ENCODE measurements around the gene FLT1. TPM values are rescaled to one million over a fixed set of nuclear protein-coding genes. Genes with fewer than 3 reads are reported as not detected.

Gene FLT1
- polyA plus RNA-seq, 1 donor (not counting 4 experiments of a cell fraction or from before 2014, with no cell fraction given), result 0.01 TPM

GRCh38 chr13:28251466-28251865 is 243.5 kb downstream of the FLT1 start:
- H3K79me2 ChIP-seq (ENCODE audit: control insufficient read depth, insufficient read depth, low read length), result peaks cover 4% of the 10 kb centered on the region
- H3K9ac ChIP-seq (ENCODE audit: control insufficient read depth, extremely low read depth, insufficient read depth, low read length), result no peak overlapping the region
- H2AFZ ChIP-seq (ENCODE audit: control insufficient read depth, low read length), result no peak overlapping the region
- TF ChIP-seq CTCF (optimal IDR thresholded peaks at IDR 0.05 in 1 of 3, IDR thresholded peaks at IDR 0.05 in 1 of 3, conservative IDR thresholded peaks at IDR 0.05 in 1 of 3; ENCODE audit: extremely low read depth in 1 of 3, insufficient read depth in 2 of 3, low read length in 3 of 3) (no peak), EZH2 (IDR thresholded peaks at IDR 0.05; ENCODE audit: low read length) (no peak)
- dilution Hi-C loops (cut with MboI; ENCODE audit: extremely low pct_ligation_motif_present, low sequenced_read_pairs), result no loop called here
- H3K9me3 ChIP-seq (ENCODE audit: control insufficient read depth, low read depth, low read length), result no peaks in the 10 kb centered on the region
- H3K36me3 ChIP-seq (ENCODE audit: control insufficient read depth in 2 of 2, extremely low read depth in 1 of 2, insufficient read depth in 2 of 2, low read length in 2 of 2), result peaks cover 0 to 1% of the 10 kb centered on the region in 2 experiments
- DNase-seq (ENCODE audit: low read depth, low spot score), result no peak
- H4K20me1 ChIP-seq (ENCODE audit: control insufficient read depth, extremely low read depth, insufficient read depth, low read length), result no peaks in the 10 kb centered on the region
- H3K27me3 ChIP-seq (ENCODE audit: control insufficient read depth, extremely low read depth, insufficient read depth, low read length), result no peaks in the 10 kb centered on the region
- H3K4me2 ChIP-seq (ENCODE audit: control insufficient read depth, extremely low read depth, insufficient read depth, low read depth, low read length), result no peak overlapping the region
- H3K27ac ChIP-seq (ENCODE audit: control insufficient read depth, insufficient read depth, low read length), result no peak overlapping the region
- no peaks in the 10 kb centered on the region for H3K4me1 ChIP-seq (ENCODE audit: control insufficient read depth, extremely low read depth, insufficient read depth, low read length)
- no peaks in the 10 kb centered on the region for H3K9me1 ChIP-seq (ENCODE audit: control insufficient read depth, extremely low read depth, insufficient read depth, low read length)
- H3K4me3 ChIP-seq (ENCODE audit: control insufficient read depth in 2 of 3, extremely low read depth in 1 of 3, insufficient read depth in 2 of 3, low read depth in 1 of 3, low read length in 3 of 3), result no peak overlapping the region
- FAIRE-seq, result no peak

GRCh38 chr13:28250542-28250941 is 244.4 kb downstream of the FLT1 start:
- H3K4me3 ChIP-seq (ENCODE audit: control insufficient read depth in 2 of 3, extremely low read depth in 1 of 3, insufficient read depth in 2 of 3, low read depth in 1 of 3, low read length in 3 of 3), result no peak overlapping the region
- no peak overlapping the region for H3K4me2 ChIP-seq (ENCODE audit: control insufficient read depth, extremely low read depth, insufficient read depth, low read depth, low read length)
- FAIRE-seq (no peak), DNase-seq (ENCODE audit: low read depth, low spot score) (no peak)
- H3K9me1 ChIP-seq (ENCODE audit: control insufficient read depth, extremely low read depth, insufficient read depth, low read length), result no peaks in the 10 kb centered on the region
- H3K79me2 ChIP-seq (ENCODE audit: control insufficient read depth, insufficient read depth, low read length), result peaks cover 4% of the 10 kb centered on the region
- no peaks in the 10 kb centered on the region for H4K20me1 ChIP-seq (ENCODE audit: control insufficient read depth, extremely low read depth, insufficient read depth, low read length)
- TF ChIP-seq EZH2 (IDR thresholded peaks at IDR 0.05; ENCODE audit: low read length) (no peak), CTCF (optimal IDR thresholded peaks at IDR 0.05 in 1 of 3, IDR thresholded peaks at IDR 0.05 in 1 of 3, conservative IDR thresholded peaks at IDR 0.05 in 1 of 3; ENCODE audit: extremely low read depth in 1 of 3, insufficient read depth in 2 of 3, low read length in 3 of 3) (no peak)
- H3K4me1 ChIP-seq (ENCODE audit: control insufficient read depth, extremely low read depth, insufficient read depth, low read length), result no peaks in the 10 kb centered on the region
- no peaks in the 10 kb centered on the region for H3K36me3 ChIP-seq (ENCODE audit: control insufficient read depth in 2 of 2, extremely low read depth in 1 of 2, insufficient read depth in 2 of 2, low read length in 2 of 2)
- H3K27me3 ChIP-seq (ENCODE audit: control insufficient read depth, extremely low read depth, insufficient read depth, low read length), result no peaks in the 10 kb centered on the region
- dilution Hi-C loops (cut with MboI; ENCODE audit: extremely low pct_ligation_motif_present, low sequenced_read_pairs), result no loop called here
- no peak overlapping the region for H3K9ac ChIP-seq (ENCODE audit: control insufficient read depth, extremely low read depth, insufficient read depth, low read length)
- no peak overlapping the region for H3K27ac ChIP-seq (ENCODE audit: control insufficient read depth, insufficient read depth, low read length)
- H3K9me3 ChIP-seq (ENCODE audit: control insufficient read depth, low read depth, low read length), result no peaks in the 10 kb centered on the region
- no peak overlapping the region for H2AFZ ChIP-seq (ENCODE audit: control insufficient read depth, low read length)

Other genes with a start within 250 kb of the FLT1 start
- gene POMP, start 164.0 kb upstream of the FLT1 start, polyA plus RNA-seq, result 67.6 to 136 TPM (median 98.9 TPM) in 3 replicates
- 10.6 to 14.3 TPM (median 14.1 TPM) in 3 replicates for gene SLC46A3, start 223.8 kb upstream of the FLT1 start, polyA plus RNA-seq